ENCODE measurements around the gene FAM107A.

DNA sequence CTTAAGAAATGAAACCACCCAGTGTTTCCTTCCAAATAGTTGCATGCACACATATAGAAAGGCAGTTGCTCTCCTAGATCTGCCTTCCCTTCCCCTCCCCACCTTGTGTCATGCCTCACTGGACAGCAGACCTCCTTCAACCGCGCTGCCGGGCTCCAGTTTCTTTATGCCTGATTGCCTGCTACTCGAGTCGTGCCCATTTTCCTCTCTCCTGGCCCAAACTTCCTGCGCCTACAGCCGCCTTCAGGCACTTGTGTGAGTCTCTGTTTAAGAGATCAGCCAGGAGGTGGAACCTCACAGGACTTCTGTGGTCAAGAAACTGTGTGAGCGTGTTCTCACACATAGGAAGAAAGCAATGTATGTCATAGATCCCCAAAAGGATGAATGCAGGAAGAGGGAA is 8.8 kb upstream of the FAM107A start:
- TF ChIP-seq, protein P1, sequence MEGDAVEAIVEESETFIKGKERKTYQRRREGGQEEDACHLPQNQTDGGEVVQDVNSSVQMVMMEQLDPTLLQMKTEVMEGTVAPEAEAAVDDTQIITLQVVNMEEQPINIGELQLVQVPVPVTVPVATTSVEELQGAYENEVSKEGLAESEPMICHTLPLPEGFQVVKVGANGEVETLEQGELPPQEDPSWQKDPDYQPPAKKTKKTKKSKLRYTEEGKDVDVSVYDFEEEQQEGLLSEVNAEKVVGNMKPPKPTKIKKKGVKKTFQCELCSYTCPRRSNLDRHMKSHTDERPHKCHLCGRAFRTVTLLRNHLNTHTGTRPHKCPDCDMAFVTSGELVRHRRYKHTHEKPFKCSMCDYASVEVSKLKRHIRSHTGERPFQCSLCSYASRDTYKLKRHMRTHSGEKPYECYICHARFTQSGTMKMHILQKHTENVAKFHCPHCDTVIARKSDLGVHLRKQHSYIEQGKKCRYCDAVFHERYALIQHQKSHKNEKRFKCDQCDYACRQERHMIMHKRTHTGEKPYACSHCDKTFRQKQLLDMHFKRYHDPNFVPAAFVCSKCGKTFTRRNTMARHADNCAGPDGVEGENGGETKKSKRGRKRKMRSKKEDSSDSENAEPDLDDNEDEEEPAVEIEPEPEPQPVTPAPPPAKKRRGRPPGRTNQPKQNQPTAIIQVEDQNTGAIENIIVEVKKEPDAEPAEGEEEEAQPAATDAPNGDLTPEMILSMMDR (conservative IDR thresholded peaks at IDR 0.05; ENCODE audit: low read depth, low read length): no peak
- TF ChIP-seq EZH2 (IDR thresholded peaks at IDR 0.05; ENCODE audit: borderline replicate concordance, low read depth, low read length, poor library complexity, severe bottlenecking): no peak

Data from A673 (cell line).